ENCODE results near the gene G6PC3.
"Not testable (repeated sequence)": the region's sequence is repeated elsewhere in the genome, so short reads cannot be mapped to it uniquely, and the experiment has no call there.

The G6PC3 gene

DNA sequence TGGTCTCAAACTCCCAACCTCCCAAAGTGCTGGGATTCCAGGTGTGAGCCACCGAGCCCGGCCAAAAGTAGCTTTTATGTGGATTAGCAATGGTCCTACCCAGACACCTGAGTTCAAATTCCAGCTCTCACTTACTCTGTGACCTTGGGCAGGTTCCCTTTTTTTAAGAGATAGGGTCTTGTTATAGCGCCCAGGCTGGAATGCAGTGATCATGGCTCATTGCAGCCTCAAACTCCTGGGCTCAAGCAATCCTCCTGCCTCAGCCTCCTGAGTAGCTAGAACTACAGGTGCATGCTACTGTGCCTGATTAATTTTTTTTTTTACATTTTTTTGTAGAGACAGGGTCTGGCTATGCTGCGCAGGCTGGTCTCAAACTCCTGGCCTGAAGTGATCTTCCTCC, 36.3 kb downstream of the G6PC3 start:
- DNase-seq (ENCODE audit: low spot score), result no peak

DNA sequence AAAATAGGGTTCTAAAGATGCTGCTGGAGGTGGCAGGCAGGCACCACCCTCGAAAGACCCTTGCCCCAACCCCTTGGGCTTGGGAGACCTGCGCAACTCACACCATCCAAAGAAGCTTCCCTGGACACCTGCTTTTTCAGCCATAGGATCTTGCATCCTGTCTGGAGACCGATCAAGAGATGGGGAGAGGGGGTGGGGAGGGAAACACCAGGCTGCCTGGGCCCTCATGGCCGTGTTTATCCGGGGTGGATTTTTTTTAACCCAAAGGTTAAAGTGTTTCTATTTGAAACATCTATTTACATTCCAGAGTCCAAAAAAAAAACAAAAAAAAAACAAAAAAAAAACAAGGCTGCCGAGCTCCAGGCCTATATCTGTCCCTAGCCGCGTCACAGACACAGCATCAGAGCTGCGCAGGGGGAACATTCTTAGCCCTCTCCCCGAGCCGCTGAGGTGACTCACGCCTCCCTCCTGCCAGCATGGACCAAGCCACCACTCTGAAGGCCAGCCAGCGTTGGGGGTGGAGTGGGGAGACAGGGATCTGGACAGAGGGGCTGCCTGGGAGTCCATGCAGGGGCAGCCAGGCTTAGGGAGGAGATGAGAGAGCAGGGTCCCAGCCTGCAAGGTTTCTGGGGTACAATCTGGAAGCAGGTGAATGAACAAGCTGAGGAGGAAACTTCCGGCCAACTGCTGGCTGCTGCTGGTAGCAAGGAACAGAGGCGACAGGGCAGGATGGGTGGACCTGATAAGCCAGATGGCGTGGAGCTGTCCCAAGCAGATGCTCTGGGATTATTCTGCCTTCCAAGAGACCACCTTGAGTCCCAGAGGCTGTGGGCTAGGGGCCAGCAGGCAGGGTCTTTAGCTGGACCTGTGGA, 38.1 kb downstream of the G6PC3 start:
- no peak for DNase-seq (ENCODE audit: low spot score)

DNA sequence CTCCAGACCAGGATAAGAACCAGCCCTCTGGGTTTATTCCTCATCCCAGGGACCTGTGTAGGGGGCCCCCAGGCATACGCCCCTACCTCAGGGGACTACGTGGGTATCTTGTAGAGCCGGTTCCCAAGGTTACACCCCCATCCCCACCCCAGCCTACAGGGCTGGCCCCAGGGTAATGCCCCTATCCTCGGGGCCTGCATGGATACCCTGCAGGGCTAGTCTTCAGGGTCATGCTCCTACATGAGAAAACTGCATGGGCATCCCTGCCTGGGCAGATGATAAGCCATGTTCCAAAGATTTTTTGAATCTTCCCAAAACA, 38.7 kb downstream of the G6PC3 start:
- DNase-seq (ENCODE audit: low spot score), result no peak

DNA sequence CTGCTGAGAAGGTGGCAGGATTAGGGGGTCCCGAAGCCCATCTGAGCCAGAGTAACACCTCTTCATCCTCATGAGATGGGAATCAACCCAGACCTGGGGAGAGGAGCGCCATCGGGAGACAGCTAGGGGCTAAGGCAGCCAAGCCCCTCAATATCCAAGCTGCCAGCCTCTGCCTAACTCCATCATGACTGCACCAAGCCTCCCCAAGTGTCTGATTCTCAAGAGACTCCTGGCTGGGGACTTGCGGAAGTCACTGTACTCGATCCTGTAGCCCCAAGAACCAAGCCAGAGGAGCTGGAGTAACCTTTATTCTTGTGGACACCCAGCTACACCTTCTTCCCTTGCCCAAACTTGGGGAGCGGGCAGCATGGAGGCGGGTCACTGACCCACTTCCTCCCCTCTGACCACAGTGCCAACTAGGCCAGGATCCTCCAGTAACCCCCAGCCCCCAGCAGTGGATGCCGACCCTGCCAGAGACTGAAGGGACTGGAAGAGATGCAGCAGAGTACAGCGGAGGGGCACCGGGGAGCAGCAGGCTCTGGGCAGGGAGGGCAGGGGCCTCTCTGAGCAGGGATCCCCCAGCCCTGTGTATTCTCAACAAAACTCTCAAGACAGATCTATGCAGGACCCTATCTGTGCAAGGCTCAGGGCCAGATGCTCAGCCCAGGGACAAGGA, 39.6 kb downstream of the G6PC3 start:
- no peak for DNase-seq (ENCODE audit: low spot score)

DNA sequence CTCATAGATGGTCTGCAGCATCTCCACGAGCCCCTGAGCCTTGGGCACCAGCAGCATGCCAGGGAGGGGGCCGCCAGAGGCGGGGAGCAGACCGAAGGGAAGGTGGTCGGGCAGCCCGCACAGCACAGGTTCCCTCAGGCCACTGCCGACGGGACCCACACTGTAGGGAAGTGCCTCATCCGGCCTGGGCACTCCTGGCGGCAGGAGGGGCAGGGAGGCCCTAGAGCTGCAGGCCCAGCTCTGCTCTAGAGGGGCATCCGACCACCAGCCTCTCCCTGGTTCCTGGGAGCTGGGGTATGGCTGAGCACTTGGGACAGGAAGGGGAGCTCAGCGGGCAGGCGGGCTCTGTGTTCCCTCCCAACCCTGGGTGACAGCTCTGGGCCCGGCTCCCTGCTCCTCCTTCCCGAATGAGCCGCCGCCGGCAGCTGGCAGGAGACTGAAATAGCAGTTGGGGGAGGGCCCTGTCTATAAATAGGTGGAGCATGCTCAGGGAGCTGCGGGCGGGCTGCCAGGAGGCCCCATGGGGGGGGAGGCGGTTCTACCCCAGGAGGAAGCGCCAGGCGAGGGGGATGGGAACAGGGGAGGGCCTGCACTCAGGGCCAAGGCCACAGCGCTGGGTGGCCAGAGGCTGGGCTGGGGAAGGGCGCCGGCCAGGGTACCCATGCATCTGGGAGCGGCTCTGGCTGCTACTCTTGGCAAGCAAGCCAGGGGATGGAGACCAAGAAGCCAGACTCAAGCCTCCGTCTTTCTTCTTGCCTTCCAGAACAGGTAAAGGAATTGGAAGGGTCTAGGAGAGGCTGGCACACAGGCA, 40.5 kb downstream of the G6PC3 start:
- peak; percentile 91 for DNase-seq (ENCODE audit: low spot score)

DNA sequence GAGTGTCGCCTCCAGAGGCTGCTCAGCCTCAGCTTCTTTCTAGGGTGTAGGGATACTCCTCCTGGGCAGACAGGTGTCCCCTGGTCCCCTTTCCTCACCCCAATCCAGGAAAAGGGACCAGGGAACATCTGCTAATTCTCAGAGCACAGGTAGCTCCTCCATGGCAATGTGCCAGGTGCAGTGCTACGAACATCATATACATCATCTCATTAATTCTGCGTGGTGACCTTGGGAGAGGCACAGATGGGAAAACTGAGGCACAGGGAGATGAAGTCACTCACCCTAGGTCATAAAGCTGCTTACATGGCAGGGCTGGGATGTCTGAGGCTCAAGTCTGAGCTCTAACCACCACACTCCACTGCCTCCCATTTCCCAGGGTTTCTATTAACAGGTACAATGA, 41.2 kb downstream of the G6PC3 start:
- no peak for DNase-seq (ENCODE audit: low spot score)

DNA sequence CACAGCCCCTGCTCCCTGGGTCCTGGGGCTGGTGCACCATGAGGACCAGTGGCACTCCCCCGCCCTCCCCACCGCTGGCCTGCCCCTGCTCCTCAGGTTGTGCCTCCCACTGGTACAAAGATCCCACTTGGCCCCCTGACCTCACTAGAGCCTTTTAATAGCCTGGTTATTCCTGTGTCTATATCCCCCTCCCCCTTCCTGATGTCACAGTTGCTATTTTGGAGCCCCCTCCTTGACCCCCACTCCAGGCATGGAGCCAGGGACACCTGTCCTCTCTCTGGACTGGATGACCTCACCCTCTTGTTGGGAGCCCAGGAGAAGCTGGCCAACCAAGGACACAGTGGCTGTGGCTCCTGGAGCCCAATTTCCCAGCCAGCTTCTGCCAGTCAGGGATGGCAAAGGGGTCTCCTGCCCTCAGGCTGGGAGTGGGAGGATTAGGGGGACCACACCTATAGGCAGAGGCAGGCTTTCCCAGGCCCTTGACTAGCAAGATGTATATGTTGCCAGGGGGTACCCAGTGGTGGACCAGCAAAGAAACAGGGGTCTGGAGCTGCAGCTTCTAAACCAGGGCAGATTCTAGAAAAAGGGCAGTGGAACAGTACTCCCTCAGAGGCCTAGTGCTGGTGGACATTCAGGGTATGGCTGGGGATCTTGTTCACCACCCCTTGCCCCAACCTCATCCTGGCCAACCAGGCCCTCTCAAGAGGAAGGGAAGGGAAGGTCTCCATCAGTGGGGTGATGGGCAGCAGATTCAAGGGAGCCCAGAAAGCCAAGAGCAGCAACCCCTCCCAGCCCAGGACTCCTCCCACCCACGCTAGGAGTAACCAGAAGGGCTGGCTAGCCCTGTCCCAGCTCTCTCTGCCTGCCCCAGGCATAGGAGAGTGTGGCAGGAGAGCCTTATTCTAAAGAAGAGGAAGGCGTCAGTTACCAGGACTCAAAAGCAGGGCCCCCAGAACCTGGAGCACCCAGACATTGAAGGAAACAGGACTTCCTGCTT, 42.0 kb downstream of the G6PC3 start:
- no peak for DNase-seq (ENCODE audit: low spot score)

DNA sequence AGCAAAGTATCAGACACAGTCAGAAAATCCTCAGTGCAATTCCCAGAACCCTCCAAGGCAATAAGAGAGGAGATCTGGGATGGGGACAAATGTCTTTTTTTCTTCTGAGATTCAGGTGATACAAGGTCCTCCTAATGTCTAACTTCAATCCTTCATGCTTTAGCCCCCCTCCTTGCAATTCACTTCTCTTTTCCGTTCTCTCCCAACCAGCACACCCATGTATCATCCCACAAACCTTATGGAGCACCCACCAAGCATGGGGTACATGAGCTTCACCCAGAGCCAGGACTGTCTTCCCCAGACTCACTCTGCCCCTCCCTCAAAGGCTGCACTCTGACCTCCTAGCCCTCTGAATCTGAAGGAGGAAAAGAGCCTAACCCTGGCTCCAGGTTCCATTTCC, 42.8 kb downstream of the G6PC3 start:
- DNase-seq (ENCODE audit: low spot score), result no peak

DNA sequence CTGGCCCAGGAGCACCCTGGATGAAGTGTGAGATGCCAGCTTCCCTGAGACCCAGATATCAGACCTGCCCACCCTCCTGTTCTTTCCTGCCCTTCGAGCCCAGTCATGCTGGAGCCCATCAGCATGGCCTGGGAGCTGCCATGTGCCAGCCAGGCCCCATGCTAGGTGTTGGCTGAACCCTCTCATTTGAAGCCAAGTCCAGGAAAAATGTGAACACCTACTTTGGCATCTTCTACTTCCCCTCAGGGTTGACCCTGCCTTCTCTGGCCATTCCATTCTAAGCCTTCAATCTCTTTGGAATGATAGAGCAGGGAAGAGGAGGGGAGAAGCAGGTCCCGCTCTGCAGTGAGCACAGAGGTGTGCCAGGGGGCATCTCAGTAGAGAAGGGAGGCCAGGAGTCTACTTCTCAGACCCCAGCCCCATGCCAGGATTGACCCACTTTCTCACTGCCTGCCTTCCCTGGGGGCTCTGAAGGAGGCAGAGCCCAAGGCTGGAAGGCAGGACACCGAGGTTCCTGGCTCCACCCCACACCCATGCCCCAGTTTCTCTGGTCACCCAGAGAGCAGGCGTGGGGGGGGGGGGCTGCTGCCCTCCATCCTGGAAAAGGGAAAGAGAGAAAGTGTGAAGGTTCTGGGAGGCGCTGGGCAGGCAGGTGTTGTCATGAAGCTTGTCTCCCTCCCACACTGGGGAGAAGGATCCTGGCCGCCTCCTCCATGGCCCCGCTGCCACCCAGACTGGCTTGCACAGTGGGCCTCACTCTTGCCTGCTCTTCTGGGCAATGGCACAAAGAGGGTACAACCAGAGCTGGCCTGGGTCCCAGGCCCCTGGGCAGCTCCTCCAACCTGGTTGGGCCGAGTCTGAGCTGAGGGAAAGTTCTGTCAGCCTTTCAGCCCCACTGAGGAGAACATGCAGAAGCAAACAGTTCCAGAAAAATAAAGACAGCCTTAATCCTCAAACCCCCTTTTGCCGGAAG, 43.6 kb downstream of the G6PC3 start:
- DNase-seq (ENCODE audit: low spot score), result no peak

DNA sequence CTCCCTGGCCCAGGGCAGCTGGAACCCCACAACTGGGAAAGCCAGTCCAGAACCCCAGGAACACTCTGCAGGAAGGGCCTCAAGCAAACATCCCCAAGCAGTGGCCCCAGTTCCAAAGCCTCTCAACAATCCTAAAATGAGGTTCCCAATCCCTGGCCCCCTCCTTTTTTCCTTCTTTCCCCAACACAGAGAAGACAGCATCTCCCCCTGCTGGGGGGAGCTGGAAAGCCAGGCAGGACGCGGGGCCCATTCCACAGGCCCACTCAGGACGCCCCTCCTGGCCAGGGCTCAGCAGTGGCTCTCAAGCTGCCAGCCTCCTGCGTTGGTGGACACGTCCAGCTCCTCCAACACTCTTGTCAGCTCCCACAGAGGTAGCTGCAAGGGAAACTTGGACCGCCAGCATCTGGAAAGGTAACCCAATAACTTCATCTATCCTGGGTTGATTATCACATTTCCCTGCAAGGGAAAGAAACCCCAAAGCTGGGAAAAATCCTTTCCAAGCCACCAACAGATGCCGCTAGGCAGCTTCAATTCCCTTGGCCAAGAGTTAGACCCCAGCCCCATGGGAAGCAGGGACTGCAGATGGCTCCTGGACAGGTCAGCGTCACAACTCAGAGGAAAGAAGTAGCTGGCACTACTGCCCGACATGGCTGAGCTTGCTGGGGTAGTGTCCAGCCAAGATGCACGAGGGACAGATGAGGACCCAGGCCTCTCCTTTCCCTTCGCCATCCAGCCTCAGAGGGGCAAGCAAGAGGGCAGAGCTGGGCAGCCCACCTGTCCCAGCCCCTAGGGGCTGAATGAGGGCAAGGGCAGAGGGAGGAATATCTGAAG, 45.3 kb downstream of the G6PC3 start:
- peak; percentile 72 for DNase-seq (ENCODE audit: low spot score)

DNA sequence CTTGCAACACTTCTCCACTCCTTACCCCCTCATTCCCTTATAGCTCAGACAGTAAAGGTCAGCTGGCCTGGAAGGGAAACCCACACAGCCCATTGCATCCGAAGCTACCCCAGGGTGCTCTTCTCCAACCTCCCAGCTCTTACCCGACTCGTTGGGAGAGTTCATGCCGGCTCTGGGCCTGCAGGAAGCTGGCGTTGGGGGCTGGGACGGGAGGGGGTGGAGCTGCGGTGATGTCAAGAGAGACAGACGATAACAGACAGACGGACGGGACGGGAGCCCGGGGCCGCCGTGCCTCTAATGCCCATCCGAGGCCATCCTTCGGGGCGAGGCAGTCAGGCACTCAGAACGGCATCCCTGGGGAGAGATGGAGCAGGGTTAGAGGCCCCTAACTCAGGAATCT, 46.8 kb downstream of the G6PC3 start:
- no peak for DNase-seq (ENCODE audit: low spot score)

DNA sequence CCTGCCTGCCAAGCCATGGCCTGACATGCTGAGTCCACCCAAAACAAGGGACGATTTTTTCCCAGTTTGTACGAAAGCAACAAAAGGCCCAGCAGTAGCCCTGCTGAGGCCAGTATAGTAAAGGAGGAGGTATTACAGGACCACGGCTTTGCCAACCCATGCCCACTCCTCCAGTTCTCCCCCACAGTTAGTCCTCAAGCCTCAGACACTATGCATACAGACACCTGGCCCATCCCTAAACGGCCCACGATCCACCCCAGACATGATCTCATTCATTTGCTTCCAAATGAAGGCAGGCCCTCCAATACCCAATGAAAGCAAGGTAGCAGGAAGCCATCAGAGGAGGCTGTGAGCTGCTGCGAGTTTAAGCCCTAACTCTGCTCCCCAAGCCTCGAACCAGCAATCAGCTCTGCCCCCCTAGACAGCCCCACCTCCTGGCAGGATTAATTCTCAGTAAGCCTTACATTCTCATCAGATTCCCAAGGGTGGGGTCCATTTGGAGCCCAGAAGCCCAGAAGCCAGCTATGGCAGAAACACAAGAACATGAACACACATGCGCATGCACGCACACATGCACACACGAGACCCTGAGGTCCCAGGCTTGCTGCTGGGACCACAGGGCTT, 48.0 kb downstream of the G6PC3 start:
- DNase-seq (ENCODE audit: low spot score), result no peak

DNA sequence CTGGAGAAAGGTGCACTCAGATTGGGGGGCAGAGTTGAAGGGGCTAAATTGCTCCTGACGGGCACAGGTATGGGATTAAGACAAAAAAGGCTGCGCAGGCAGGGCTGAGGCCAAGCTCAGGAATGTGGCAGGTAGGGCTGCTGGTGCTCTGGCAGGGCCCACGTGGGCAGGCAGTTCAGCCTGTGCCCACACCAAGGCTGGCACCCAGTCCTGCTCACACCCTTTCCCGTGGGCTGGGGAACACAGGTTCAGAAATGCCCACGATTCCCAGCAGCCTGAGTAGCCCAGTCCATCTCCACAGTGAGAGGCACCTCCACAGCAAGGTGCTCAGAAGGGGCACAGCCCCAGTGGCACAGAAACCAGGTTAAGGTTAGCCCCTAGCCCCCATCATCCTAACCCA, 48.5 kb downstream of the G6PC3 start:
- DNase-seq (ENCODE audit: low spot score), result no peak

DNA sequence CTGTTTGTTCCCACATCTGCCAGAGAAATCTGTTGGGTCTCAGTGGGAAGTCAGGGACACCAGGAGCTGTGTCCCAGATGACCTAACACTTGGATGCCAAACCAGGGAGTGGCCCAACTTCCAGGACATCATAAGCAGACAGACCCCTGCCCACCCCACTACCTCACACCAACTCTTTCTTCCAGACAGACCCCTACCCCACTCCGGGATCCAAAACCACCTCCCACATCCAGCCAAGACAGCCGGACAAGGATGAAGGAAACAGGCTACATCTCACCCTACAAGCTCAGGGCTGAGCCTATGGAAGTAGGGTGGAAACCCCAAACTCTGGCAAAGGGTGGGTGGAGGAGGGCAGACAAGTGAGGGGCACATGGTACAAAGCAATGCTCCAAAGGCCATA, 49.3 kb downstream of the G6PC3 start:
- DNase-seq (ENCODE audit: low spot score), result no peak

DNA sequence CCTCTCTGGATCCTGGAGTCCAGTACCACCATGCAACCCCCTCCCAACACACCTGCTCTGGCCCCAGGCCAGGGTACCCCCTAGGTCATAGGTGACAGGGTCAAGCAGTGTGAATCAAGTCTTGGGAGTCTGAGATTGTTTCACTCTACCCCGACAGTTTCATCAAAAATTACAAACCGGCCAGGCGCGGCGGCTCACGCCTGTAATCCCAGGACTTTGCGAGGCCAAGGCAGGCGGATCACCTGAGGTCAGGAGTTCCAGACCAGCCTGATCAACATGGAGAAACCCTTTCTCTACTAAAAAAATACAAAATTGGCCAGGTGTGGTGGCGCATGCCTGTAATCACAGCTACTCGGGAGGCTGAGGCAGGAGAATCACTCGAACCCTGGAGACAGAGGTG, 49.7 kb downstream of the G6PC3 start:
- not testable (repeated sequence) for DNase-seq (ENCODE audit: low spot score)

DNA sequence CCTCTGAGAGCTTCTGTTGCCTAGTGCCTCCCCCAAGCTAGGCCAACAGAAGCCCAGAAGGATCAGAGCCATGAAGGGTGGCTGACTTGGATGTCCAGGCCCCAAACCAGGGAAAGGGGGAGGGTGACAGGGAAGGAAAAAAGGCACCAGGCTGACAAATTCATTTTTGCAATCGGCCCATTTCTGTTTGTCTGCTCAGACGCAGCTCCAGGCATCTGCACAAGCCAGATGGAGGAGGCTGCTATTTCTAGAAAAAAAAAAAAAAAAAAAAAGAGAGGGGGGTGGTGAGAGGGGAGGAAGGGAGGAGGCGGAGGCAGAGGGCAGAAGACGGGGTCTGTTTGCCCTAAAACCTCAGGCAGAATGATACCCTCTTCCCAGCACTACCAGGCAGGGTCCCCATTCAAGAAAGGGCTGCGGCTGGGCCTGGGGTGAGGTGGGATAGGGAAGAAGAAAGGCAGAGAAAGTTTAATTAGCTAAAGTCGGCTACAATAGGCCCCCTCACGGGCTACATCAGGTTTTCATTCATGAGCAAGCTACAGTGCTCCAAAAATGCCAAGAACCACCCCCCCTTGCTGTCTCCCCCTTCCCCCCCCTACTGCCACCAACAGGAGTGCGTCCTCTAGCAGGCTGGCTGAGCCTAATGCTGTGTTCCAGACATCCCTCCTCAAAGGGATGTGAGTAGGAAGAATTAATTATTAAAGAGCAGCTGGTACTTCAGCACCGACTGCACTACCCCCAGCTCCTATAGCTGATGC, 50.5 kb downstream of the G6PC3 start:
- no peak for DNase-seq (ENCODE audit: low spot score)

DNA sequence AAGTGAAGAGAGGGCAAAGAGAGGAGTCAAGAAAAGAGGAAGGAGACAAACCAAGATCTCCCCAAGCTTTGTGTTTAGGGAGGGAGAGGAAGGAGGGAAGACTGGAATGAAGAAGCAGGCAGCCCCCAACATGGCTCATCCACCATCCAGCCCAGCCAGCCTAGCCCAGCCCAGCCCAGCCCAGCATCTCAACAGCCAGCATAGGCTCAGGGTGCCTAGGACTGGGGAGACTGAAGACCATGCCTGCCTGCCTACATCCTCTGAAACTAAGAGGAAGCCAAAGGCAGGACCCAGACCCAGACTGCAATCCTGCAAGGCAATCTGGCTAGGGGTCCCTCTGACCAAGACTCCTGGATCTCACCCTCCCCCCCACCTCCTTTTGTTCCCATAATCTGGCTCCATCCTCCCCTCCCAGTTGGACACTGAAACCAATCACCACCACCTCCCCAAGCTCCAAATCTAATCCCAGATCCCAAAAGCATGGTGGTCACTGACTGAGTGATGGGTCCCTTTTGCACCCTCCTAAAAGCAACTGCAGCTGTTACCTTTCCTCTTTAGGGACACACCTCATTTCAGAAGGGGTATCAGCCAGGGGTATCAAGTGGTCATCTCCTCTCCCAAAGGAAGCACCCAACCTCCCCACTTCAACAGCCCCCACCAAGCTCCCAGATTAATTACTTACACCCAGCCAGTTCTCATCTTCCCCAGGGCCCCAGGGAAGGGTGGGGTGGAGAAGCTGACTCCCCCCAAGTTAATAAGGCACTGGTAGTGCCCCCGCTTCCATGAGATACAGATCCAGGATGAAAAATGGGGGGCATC, 51.7 kb downstream of the G6PC3 start:
- no peak for DNase-seq (ENCODE audit: low spot score)
